CD4-positive, alpha-beta T cell treated with Interleukin-6 for 4 hours (primary cell): ENCODE results near the gene MRAP.
"Not testable (repeated sequence)": the region's sequence is repeated elsewhere in the genome, so short reads cannot be mapped to it uniquely, and the experiment has no call there.

Experiments used
- DNase-seq: peaks from one replicate; pipeline ENCODE4 v3.0.0-alpha.2; 2020; ENCODE audit warnings: mixed read lengths

Gene MRAP

GRCh38 chr21:32301596-32301995, 2.9 kb downstream of the MRAP start:
- no peak for DNase-seq

DNA sequence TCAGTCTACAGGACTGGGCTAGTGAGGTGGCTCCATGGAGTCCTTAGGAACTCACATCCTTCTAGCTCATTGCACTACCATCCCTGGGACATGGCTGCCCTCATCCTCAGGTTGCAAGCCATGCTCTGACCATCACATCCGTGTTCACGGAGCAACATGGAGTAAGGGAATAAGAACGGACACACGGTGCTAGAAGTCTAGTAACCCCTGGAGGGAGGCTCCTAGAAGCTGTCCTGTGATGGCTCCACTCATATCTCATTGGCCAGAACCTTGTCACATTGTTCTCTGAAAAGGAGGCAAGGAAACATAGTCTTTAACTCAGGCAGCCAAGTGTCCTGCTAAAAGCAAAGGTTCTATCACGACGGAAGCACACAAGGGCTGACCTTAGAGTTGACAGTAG, 3.9 kb downstream of the MRAP start:
- DNase-seq = no peak

- DNase-seq = no peak
These were observed 4.7 kb downstream of the MRAP start for GRCh38 chr21:32303385-32303784.

DNA sequence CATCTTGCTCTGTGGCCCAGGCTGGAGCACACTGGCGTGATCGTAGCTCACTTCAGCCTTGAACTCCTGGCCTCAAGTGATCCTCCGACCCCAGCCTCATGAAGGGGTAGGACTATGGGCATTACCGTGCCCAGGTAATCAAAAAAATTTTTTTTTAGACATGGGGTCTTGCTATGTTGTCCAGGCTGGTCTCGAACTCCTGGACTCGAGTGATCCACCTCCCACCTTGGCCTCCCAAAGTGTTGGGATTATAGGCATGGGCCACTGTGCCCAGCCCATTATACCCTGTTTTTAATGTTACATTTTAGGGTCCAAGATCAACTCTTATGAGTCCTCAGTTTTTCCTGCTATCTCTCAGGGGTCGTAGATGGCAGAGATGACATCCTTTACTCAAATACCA, 6.3 kb downstream of the MRAP start:
- no peak for DNase-seq

DNA sequence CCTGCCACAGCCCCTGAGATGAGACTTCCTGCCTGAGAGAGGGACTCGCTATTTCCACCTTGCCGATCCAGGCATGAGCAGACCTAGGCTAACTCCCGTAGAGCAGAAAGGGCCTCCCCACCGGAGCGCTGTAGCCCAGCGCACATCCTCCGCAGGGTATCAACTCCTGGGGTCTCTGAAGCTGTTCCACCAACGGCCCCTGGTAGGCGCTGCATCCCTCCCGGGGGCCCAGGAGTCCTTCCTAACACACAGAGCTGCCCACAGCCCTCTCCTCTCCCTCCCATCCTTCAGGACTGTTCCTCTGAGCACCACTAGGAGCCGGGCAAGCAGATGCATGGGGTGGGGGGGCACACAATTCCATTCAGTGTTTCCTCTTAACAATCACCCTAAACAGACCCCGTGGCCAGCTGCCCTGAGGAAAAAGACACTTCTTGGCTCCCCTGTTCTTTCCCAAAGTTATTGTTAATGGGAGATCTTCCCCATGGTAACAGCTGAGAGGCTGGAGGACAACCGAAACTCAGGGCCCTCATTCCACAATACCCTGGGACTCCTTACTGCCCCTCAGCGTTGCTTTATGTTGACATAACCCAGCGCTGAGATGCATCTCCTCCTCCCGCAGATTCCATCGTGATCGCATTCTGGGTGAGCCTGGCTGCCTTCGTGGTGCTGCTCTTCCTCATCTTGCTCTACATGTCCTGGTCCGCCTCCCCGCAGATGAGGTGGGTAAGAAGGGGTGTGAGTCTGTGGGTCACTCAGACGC, 7.5 kb downstream of the MRAP start:
- DNase-seq = no peak

DNA sequence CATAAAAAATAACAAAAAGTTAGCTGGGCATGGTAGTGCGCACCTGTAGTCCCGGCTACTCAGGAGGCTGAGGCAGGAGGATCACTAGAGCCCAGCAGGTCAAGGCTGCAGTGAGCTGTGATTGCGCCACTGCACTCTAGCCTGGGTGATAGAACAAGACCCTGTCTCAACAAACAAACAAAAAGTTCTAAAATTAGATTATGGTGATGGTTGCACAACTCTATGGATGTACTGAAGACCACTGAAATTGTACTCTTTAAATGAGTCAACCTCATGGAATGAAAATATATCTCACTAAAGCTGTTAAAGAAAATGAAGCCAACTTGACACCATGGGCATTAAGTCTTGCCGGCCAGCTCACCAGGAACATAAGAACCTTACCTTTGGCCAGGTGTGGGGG, 9.1 kb downstream of the MRAP start:
- no peak for DNase-seq

DNA sequence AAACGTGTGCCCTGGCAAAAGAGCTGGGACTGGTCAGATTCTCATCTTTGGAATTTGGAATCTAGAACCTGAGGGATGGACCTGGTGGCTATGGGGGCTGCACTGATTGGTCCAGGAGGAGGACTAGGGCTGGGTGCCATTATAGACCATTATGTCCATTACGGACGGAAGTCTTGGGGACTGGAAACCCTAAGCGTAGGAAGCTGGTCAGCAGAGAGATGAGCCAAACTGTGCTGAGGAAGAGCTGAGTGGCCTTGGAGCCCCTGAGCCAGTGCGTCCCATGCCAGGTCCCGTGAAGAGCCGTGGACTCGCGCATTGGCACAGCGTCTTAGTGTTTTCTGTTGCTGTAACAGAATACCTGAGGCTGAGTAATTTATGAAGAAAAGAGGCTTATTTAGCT, 10.0 kb downstream of the MRAP start:
- no peak for DNase-seq

DNA sequence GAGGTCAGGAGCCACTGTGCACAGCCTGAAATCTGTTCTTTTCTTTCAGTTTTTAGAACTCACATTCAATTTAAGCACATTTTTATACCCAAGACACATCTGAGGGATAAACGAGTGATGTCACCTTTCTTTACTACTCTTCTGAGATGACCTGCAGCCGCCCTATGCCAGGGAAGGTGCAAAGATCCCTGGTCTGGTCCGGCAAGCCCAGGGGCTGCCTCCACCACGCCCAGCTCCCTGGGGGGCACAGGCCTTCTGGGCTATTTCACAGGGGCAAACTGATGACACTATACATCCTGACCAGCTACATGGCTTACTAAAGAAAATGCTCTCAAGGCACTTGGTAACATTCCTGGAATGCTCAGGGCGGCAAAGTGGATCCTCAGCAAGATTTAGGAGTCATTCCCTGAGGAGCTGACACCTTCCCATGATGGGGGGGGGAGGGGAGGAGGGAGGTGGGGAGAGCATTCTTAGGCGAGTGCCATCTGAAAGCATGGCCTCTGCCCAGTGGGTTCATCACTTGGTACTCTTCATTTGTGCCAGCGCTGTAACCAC, 11.3 kb downstream of the MRAP start:
- DNase-seq = no peak

GRCh38 chr21:32310976-32311375, 12.3 kb downstream of the MRAP start:
- not testable (repeated sequence) for DNase-seq

DNA sequence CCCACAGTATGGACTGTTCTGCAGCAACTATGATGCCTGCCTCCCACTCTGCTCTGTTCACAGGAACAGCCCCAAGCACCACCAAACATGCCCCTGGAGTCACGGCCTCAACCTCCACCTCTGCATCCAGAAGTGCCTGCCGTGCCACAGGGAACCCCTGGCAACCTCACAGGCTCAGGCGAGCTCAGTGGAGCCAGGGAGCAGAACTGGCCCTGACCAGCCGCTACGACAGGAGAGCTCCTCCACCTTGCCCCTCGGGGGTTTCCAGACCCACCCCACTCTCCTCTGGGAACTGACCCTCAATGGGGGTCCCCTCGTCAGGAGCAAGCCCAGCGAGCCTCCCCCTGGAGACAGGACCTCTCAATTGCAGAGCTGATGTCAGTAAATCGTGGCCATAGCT, 13.0 kb downstream of the MRAP start:
- no peak for DNase-seq

GRCh38 chr21:32312326-32312725, 13.7 kb downstream of the MRAP start:
- DNase-seq = no peak

DNA sequence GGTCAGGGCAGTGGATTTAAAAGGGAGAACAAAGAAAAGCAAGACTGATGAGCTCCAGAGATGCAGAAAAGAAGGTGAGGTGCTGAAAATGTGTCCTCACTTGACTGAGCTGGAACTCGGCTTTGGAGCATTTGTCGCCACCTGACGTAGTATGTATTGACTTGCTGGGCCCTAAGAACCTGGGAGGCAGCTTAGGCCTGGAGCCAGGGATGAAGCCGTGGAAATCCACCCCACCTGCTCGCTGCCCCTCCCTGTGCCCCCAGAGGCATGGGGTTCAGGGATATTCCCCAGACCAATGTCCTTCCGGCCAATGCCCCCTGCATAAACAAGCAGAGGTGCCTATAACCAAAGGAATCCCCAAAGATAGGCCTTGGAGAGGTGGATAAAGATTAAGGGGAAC, 14.3 kb downstream of the MRAP start:
- DNase-seq = no peak

DNA sequence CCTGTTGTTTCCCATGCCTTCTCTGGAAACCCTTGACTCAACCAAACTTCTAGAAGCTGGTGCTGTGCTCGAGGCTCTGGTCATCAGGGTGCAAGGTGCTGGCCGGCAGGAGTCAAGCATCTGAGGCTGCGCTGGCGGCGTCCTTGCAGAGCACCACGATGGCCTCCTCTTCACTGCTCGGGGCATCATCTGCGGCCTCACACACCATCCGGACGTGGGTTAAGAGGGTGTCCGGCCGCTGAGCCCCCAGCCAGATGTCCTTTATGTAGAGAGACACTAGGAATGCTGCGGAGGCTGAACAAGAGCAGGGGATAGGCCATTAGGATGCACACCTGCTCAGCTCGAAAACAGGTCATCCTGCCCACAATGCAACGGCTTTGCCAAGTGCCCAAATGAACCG, 16.2 kb downstream of the MRAP start:
- DNase-seq = no peak

- no peak for DNase-seq
These were observed 17.0 kb downstream of the MRAP start for GRCh38 chr21:32315511-32316281.

DNA sequence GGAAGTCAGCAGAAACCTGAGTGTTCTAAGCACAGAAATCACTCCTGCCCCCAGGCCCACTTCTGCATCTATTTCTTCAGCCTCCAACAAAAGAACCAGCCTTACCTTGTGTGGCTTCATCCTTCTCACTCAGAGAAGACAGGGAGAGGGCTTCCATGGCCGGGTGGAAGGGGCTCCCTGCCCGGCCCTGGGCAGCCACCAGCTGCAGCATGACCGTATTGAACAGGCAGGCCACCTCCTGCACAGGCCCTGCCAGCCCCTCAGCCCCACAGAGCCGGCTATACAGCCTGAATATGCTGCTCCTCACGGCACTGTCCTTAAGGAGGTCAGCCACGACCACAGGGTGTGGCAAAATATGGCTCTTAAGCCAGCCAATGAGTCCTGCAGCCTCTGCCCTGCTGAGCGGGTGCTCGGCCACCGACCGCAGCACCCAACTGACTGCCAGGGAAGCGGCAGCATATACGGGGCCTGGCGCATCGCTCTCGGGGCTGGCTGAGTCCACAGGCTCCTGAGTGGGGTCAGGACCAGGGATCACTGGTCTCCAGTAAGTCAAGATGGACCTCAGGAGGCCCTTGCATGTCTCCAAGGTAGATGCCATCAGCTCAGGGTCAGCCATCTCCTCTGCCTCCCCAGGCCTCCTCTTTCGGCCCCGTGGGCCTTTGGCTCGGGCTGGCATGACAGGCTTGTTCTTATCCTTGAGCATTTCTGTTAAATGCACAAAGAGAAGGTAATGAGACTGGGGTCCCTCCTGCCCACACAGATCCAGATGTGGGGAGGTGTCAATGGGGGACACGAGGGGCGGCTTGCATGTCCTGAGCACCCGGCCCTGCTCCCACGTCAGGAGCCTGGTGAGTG, 17.9 kb downstream of the MRAP start:
- no peak for DNase-seq

DNA sequence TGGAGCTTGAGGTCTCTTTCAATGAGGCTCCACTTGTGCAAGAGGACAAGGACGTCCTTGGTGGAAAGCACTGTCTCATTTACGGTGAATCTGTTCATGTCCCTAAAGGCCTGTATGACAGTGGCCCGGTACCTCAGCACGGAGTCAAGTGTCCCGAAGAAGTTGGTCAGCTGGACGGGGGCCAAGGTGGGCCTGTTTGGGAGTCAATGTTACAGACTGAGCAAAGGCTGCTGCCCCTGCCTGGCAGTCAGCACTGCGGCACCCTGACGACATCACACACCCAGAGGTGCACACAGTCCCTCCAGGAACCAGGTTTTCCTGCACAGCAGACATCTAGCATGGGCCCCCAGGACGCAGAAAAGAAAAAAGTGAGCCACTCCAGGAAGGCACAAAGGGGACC, 19.1 kb downstream of the MRAP start:
- no peak for DNase-seq

DNA sequence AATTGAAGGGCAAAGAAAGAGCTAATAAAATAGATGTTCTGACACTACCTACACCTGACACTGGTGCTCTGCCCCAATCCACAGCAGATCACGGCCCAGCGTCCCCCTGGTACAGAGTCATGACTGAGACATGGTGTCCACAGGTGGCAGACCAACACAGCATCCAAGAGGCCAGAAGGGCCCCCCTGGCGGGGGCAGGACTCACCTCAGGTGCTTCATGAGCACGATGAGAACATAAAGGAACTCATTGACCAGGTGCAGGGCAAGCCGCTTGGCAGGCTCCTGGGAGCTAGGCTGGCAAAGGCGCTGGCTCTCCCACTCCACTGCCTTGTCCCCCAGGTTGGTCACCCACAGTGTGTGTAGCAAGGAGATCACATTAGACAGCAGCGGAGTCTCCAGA, 20.4 kb downstream of the MRAP start:
- DNase-seq = no peak

DNA sequence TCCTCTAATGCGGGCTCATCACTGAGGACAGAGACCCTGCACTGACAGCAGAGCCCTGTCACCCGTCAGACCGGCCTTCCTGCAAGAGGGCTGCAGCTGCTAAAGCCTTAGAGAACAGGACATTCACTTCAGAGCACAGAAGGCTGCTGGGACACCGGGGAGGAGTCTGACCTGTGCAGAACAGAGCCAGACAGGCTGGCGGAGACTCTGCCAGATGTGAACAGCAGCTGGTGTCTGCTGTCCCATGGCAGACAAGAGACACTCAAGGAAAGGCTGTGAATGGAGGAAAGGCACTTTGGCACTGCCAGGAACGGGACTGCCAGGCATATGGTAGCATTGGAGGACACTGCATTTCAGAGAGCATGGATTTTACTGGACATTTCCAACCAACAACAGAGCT, 21.4 kb downstream of the MRAP start:
- no peak for DNase-seq

DNA sequence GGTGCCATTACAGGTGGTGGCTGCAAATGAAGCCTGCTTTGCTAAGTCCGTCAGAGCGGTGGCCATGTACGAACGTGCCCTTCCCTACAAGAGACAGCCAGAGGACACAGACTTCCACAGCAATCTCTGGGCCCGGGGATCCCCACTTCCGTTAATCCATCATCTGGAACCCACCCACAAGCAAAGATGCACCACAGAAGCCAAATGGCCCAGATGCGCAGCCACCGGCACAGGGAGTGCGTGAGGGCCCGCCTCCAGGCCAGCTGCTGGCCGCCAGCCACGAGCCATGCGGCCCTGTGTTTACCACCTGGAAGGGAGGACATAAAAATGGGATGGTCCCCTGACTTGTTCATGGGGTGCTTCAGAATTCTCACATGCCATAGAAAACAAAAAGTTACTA, 22.1 kb downstream of the MRAP start:
- DNase-seq = no peak

- DNase-seq = no peak
These were observed 22.8 kb downstream of the MRAP start for GRCh38 chr21:32321480-32321879.

- no peak for DNase-seq
These were observed 23.4 kb downstream of the MRAP start for GRCh38 chr21:32322103-32322502.

GRCh38 chr21:32322676-32323075, 24.0 kb downstream of the MRAP start:
- DNase-seq = no peak

DNA sequence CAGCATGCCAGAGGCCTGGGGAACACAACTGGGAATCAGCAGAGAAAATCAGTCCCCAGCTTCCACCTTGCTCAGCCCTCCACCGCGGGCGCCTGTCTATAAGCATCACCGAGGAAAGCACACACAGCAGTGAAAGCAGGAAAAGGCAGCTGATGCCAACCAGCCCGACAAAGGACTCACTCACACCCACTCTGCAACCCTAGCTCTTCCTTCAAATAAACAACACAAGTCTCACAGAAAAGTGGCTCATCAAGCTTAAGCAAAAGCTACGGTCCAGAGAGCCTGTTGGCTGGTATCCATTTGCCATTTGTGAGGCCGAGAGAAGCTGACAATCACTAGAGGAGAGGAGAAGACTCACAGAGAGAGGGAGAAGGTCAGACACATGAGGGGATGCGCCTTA, 27.1 kb downstream of the MRAP start:
- DNase-seq = no peak
